ENCODE measurements around the gene FCER1A.
"Not testable (repeated sequence)": the region's sequence is repeated elsewhere in the genome, so short reads cannot be mapped to it uniquely, and the experiment has no call there.

Gene FCER1A

GRCh38 chr1:159302095-159302494 lies at the start of gene FCER1A:
Gene FCER1A, plus strand, starts transcription at chr1:159302336. Its CDS starts 29 bp downstream, at chr1:159302365.
- DNase-seq = no peak

GRCh38 chr1:159261311-159261710 lies 40.8 kb upstream of the FCER1A start:
- no peak for DNase-seq

DNA sequence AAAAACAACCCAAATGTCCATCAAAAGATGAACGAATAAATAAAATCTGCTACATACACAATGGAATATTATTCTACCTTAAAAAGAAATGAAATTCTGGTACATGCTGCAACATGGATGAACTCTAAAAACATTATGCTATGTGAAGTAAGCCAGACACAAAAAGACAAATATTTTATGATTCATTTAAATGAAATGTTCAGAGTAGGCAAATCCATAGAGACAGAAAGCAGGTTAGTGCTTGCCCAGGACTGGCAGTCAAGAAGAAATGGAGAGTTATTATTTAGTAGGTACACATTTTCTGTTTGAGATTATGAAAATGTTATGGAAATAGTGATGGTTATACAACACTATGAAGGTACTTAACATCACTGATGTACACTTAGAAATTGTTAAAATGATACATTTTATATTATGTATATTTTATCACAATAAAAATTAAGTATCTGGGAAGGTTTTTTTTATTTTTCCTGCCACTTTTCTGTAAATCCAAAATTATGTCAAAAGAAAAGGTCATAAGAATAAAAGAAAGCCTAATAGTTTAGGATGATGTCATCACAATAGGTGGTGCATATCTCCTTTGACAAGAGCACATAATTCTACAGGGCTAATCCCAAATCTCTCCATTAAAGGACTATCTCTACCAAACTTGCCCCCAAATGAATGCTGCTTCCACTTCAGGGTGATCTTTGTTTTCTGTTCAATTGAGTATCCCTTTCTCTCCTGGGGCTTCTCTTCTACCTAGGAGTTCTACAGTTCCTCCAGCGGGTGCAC lies 40.2 kb upstream of the FCER1A start:
- DNase-seq = no peak

GRCh38 chr1:159266832-159267231 lies 35.3 kb upstream of the FCER1A start:
- no peak for DNase-seq

DNA sequence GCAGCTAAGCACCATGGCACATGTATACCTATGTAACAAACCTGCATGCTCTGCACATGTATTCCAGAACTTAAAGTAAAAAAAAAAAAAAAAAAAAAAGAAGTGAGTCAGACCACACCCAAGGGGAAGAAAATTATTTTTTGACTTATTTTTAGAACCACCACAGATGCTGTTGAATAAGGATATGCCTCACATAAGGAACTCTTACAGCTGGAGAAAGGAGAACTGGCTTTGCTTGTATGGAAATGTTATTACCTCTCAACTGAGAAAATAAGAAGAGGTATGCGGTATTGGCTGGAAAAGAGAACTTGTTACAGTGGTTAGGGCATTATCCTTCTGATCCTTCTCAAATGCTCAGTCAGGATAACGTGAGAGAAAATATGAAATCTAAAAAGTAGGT lies 27.5 kb upstream of the FCER1A start:
- DNase-seq = no peak

GRCh38 chr1:159275891-159276290 lies 26.2 kb upstream of the FCER1A start:
- DNase-seq = no peak

DNA sequence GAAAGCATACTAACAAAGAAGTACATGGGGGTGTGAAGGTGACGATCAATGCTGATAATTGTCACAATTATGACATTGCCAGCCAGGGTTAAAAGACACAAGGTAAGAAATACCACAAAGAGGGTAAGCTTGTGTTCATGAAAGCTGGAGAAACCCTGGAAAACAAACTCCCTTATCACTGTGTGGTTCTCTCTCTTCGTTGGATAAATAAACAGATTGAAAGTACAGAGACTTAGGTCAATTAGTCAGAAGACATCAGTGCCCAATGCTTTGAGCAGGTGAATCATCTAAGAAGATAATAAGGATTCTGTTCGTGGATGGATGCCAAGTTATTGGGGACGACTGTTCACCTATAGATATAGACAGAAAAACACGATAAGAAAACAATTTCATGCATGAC lies 22.4 kb upstream of the FCER1A start:
- DNase-seq = no peak

DNA sequence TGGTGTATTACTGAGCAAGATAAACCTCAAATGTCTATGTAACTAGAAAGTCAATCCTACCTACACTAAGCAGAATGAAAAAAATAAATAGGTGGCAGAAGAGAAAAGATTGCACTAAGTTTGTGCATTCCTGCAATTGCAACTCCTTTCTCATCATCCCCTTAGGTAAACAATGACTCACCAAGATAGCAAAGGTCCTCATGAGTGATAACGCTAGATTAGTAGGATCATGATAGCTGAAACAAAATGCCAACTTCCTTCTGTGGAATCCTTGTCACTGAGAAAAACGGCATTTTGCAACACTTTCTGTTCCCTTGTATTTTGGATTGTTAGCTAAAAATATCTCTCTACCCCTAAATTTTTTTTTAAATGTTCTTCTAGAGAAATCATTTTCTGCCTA lies 20.0 kb upstream of the FCER1A start:
- DNase-seq = no peak

DNA sequence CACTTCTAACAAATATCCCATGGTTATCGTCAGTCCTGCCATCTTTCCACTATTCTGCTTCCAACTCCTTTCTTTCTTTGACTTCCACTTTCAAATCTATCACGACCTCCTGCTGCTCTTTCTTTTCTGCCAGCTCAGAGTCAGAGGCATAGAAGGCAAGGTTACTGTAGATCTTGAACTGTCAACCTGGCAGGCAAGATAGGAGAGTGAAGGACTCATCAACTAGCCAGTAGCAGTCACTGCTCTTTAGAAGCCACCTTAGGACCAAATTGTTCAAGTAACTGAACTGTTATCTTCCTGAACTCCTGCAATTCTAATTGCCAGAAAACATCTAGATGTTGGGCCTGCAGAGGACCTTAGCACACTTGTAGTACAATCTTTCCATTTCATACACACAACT lies 13.1 kb upstream of the FCER1A start:
- no peak for DNase-seq

- DNase-seq = no peak
These were observed 10.7 kb upstream of the FCER1A start for GRCh38 chr1:159291424-159291823.

DNA sequence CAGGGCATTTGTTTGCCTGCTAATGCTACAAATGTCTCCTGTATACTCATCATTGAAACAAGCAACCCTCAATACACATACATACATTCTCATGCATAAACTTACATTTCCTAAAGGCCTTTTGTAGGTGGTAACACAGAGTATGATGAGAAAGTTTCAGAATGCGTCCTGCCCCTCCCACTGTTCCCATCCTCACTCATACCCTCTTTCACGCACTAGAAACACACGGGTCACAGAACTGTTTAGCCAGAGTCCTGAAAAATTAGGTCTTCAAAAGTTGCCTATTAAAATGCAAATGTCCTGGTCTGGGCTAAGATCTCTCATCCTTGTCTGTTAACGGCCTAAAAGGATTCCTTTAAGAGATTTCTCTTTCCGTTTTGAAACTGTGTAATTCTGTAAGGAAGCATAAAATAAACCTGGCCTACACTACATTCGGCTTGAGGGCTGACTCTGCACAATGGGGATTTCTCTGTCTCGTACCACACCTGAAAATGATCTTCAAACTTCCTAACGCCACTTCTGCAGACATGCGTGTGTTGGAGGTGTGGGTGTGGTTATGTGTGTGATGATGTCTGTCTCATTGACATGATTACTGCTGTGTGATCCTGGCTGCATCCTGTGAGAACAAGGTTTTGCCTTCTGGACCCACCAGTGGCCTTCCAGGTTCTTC lies 5.3 kb upstream of the FCER1A start:
- no peak for DNase-seq

DNA sequence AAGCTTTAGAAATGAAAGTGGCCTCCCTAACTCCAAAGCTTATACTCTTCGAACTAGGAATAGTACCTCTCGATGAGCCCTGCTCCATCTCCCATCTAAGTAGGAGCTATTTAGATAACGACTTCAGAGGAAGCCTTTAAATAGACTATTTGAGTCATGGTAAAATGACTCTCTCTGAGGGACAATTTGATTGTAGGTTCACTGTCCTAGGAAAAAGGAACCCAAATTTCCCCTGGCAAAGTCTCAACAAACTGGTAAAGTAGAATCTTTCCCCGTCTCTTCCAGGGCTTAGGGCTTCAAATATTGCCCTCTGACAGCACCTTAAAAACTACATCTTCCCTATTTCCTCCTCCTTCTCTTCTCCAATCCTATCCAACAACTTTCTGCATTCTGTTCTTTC lies 2.0 kb upstream of the FCER1A start:
- DNase-seq = no peak

DNA sequence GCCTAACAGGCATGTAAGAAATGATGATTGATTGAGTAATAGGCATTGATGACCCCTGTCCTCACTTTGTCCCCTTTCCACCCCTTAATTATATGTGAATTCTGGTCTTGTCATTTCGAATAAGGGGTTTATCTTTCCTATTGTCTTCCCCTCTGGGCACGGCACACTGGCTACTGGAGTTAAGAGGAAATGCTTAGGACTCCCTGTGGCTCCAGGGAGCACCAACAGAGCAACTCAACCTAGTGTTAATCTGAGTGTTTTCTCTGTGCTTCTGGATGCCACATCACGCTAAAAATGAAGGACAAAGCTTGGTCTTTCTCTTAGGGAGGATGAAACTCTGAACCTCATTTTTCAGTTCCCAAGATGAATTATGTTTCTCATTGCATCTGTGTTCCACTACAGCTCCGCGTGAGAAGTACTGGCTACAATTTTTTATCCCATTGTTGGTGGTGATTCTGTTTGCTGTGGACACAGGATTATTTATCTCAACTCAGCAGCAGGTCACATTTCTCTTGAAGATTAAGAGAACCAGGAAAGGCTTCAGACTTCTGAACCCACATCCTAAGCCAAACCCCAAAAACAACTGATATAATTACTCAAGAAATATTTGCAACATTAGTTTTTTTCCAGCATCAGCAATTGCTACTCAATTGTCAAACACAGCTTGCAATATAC lies 5.3 kb downstream of the FCER1A start:
- no peak for DNase-seq

GRCh38 chr1:159311679-159312078 lies 9.5 kb downstream of the FCER1A start:
- no peak for DNase-seq

DNA sequence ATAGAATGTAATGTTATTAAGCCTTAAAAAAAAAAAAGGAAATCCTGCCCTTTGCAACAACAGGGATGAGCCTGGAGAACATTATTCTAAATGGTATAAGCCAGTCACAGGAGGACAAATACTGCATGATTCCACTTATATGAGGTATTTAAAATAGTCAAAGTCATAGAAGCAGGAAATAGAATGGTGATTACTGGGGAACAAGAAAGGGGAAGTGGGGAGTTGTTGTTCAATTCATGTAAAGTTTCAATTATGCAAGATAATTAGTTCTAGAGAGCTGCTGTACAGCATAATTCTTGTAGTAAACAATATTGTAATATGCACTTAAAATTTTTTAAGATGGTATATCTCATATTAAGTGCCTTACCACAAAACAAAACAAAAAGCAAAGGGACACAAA lies 13.2 kb downstream of the FCER1A start:
- no peak for DNase-seq

DNA sequence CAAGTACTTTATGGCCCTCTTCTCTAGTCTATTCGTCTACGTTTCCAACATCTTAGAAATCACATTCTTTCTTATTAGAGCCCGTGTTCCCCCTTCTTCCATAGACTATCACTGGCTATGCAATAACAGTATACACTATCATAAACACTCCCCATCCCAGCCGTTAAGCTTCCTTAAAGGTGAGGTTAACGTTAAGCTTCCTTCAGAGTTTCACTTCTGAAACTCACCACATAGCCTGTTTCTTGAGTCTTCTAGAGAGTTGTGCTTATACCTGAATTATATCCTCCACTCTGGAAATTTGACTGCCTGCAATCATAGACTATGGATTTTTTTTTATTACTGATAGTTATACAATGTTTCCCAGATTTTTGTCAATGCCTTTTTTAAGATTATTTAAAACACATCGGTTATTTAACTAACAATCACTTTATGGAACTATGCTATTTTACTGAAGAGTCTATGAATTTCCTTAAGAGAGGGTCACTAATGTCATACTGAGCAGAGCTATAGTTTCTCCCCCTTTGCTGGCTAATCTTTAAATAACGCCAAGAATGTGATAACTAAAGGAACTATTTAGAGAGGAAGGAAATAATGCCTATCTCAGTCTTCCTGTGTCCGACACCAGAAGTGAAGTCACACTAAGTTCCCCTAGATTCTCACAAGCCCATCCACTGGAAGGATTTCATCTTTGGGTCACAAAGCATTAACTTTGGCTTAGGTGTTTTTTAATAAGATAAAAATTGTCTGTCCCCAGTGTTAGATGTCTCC lies 16.8 kb downstream of the FCER1A start:
- no peak for DNase-seq

DNA sequence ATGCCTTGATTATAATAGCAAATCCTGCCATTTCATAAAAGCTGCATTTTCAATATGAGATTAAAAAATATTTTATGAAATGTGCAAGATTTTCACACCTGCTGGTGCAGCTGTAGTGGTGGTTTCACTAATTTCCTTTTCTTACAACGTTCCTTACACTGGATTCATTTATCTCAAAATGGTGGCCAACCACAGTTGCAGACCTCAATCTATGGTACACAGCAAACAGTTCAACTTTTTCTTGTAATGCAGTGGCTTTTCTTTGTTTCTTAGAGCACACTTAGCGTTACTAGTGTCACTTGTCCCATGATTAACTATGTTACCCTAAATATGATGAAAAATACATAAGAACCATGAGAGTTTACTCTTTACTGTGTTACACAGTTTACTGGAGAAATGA lies 32.7 kb downstream of the FCER1A start:
- no peak for DNase-seq

GRCh38 chr1:159338018-159338417 lies 35.9 kb downstream of the FCER1A start:
- DNase-seq = no peak

DNA sequence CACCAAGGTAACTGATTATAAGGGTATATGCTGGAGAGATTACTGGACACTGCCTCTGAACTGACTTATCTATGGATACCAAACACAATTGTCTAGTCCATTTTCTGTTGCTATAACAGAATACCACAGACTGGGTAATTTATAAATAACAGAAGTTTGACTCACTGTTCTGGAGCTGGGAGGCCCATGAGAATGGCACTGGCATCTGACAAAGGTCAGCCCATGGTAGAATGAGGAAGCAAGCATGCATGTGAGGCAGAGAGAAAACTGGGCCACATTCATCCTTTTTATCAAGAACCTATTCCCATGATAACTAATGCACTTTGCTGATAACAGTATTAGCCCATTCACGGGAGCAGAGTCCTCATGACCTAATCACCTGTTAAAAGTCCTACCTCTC lies 37.4 kb downstream of the FCER1A start:
- DNase-seq = no peak

- DNase-seq = no peak
These were observed 39.6 kb downstream of the FCER1A start for GRCh38 chr1:159341736-159342135.

GRCh38 chr1:159342761-159343425 lies 40.8 kb downstream of the FCER1A start:
- DNase-seq = no peak

DNA sequence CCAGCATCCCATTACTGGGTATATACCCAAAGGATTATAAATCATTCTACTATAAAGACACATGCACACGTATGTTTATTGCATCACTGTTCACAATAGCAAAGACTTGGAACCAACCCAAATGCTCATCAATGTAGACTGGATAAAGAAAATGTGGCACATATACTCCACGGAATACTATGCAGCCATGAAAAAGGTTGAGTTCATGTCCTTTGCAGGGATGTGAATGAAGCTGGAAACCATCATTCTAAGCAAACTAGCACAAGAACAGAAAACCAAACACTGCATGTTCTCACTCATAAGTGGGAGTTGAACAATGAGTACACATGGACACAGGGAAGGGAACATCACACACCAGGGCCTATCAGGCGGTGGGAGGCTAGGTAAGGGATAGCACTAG lies 47.2 kb downstream of the FCER1A start:
- not testable (repeated sequence) for DNase-seq

GRCh38 chr1:159352436-159352835 lies 50.3 kb downstream of the FCER1A start:
- DNase-seq = no peak
